Transverse colon (tissue), 4 donors: ENCODE results near the gene PRIMA1.

Source experiments
- CTCF ChIP-seq, 5 experiments: fragments of 200-600 bp in 3 of 5; fragments of 450-650 bp in 2 of 5; sonication (generic) in 3 of 5; IDR thresholded peaks; 1 replicate in 2 of 5; 2 replicates in 3 of 5; pipeline ENCODE4 v1.5.1; 2016 to 2017; ENCODE audit warnings: antibody characterized with exemption in 5 of 5, inconsistent platforms in 3 of 5, mild to moderate bottlenecking in 2 of 5, moderate library complexity in 1 of 5
- EP300 ChIP-seq: sonication (generic); formaldehyde crosslinking; IDR thresholded peaks from one replicate; pipeline ENCODE4 v1.6.1; 2017; ENCODE audit warnings: antibody characterized with exemption, low read depth
- POLR2A ChIP-seq: fragments of 450-650 bp; IDR thresholded peaks from one replicate; pipeline ENCODE4 v1.6.1; 2016; ENCODE audit warnings: antibody characterized with exemption, mild to moderate bottlenecking, moderate library complexity
- POLR2AphosphoS5 ChIP-seq, 3 donors: sonication (generic); formaldehyde crosslinking; IDR thresholded peaks; one replicate each; pipeline ENCODE4 v1.6.1; 2016; ENCODE audit warnings: antibody characterized with exemption in 3 of 3

GRCh38 chr14:93775158-93775557 lies 13.1 kb downstream of the PRIMA1 start:
- TF ChIP-seq CTCF (IDR thresholded peaks at IDR 0.05) (no peak), POLR2A (no peak), POLR2AphosphoS5 (IDR thresholded peaks at IDR 0.05) (no peak), EP300 (no peak)
